ENCODE measurements around the gene HSD17B2.

The HSD17B2 gene

GRCh38 chr16:82082097-82082496 lies 47.0 kb downstream of the HSD17B2 start:
- Histone ChIP-seq H4K20me1 (ENCODE audit: insufficient read depth, low read length, poor library complexity, severe bottlenecking) (no peaks in the 10 kb centered on the region), H3K36me3 (ENCODE audit: insufficient read depth, low read length) (no peaks in the 10 kb centered on the region), H3K4me3 (ENCODE audit: low read length, poor library complexity, severe bottlenecking) (no peak overlapping the region), H3K79me2 (ENCODE audit: insufficient read depth, low read length) (no peaks in the 10 kb centered on the region), H3K4me1 (ENCODE audit: insufficient read depth, low read length, poor library complexity, severe bottlenecking) (peaks cover 10% of the 10 kb centered on the region), H3K4me2 (ENCODE audit: low read depth, low read length, poor library complexity, severe bottlenecking) (no peak overlapping the region), H2AFZ (ENCODE audit: low read length) (no peak overlapping the region), H3K9me2 (replicated peaks; ENCODE audit: low read depth, low read length) (no peaks in the 10 kb centered on the region), H3K27me3 (ENCODE audit: insufficient read depth, low read length, poor library complexity, severe bottlenecking) (no peaks in the 10 kb centered on the region), H3K9me3 (ENCODE audit: insufficient read depth, low read depth, low read length) (no peaks in the 10 kb centered on the region), H3F3A (ENCODE audit: low read depth) (no peaks in the 10 kb centered on the region), H3K9ac (ENCODE audit: low read depth, low read length, poor library complexity, severe bottlenecking) (no peak overlapping the region)
- TF ChIP-seq CTCF (conservative IDR thresholded peaks at IDR 0.05; ENCODE audit: low read length), result no peak
- TF ChIP-seq EZH2phosphoT487 (IDR thresholded peaks at IDR 0.05; ENCODE audit: borderline replicate concordance), result no peak

- Histone ChIP-seq H3K4me2 (ENCODE audit: low read depth, low read length, poor library complexity, severe bottlenecking) (no peak overlapping the region), H3K4me1 (ENCODE audit: insufficient read depth, low read length, poor library complexity, severe bottlenecking) (peaks cover 10% of the 10 kb centered on the region), H2AFZ (ENCODE audit: low read length) (no peak overlapping the region), H3K4me3 (ENCODE audit: low read length, poor library complexity, severe bottlenecking) (no peak overlapping the region), H3K9me2 (replicated peaks; ENCODE audit: low read depth, low read length) (no peaks in the 10 kb centered on the region), H4K20me1 (ENCODE audit: insufficient read depth, low read length, poor library complexity, severe bottlenecking) (no peaks in the 10 kb centered on the region), H3K27me3 (ENCODE audit: insufficient read depth, low read length, poor library complexity, severe bottlenecking) (no peaks in the 10 kb centered on the region), H3F3A (ENCODE audit: low read depth) (no peaks in the 10 kb centered on the region), H3K9ac (ENCODE audit: low read depth, low read length, poor library complexity, severe bottlenecking) (no peak overlapping the region), H3K9me3 (ENCODE audit: insufficient read depth, low read depth, low read length) (no peaks in the 10 kb centered on the region), H3K36me3 (ENCODE audit: insufficient read depth, low read length) (no peaks in the 10 kb centered on the region), H3K79me2 (ENCODE audit: insufficient read depth, low read length) (no peaks in the 10 kb centered on the region)
- TF ChIP-seq CTCF (conservative IDR thresholded peaks at IDR 0.05; ENCODE audit: low read length), result no peak
- TF ChIP-seq EZH2phosphoT487 (IDR thresholded peaks at IDR 0.05; ENCODE audit: borderline replicate concordance), result no peak
Measured at GRCh38 chr16:82082543-82083244, 47.6 kb downstream of the HSD17B2 start.

- H3K36me3 ChIP-seq (ENCODE audit: insufficient read depth, low read length), result no peaks in the 10 kb centered on the region
Measured at GRCh38 chr16:82083710-82084353, 48.8 kb downstream of the HSD17B2 start.

More at GRCh38 chr16:82083710-82084353, 48.8 kb downstream of the HSD17B2 start:
- no peak for TF ChIP-seq CTCF (conservative IDR thresholded peaks at IDR 0.05; ENCODE audit: low read length)
- TF ChIP-seq EZH2phosphoT487 (IDR thresholded peaks at IDR 0.05; ENCODE audit: borderline replicate concordance), result no peak
- no peaks in the 10 kb centered on the region for H3K79me2 ChIP-seq (ENCODE audit: insufficient read depth, low read length)
- no peak overlapping the region for H2AFZ ChIP-seq (ENCODE audit: low read length)
- no peaks in the 10 kb centered on the region for H3F3A ChIP-seq (ENCODE audit: low read depth)
- H3K9ac ChIP-seq (ENCODE audit: low read depth, low read length, poor library complexity, severe bottlenecking), result no peak overlapping the region
- no peak overlapping the region for H3K4me3 ChIP-seq (ENCODE audit: low read length, poor library complexity, severe bottlenecking)
- H3K4me2 ChIP-seq (ENCODE audit: low read depth, low read length, poor library complexity, severe bottlenecking), result no peak overlapping the region
- H3K9me3 ChIP-seq (ENCODE audit: insufficient read depth, low read depth, low read length), result no peaks in the 10 kb centered on the region
- H4K20me1 ChIP-seq (ENCODE audit: insufficient read depth, low read length, poor library complexity, severe bottlenecking), result no peaks in the 10 kb centered on the region
- no peaks in the 10 kb centered on the region for H3K27me3 ChIP-seq (ENCODE audit: insufficient read depth, low read length, poor library complexity, severe bottlenecking)
- H3K4me1 ChIP-seq (ENCODE audit: insufficient read depth, low read length, poor library complexity, severe bottlenecking), result peaks cover 10% of the 10 kb centered on the region
- no peaks in the 10 kb centered on the region for H3K9me2 ChIP-seq (replicated peaks; ENCODE audit: low read depth, low read length)

All from Loucy (cell line).